ENCODE results near the gene EFCAB10. TPM values are rescaled to one million over a fixed set of nuclear protein-coding genes. Genes with fewer than 3 reads are reported as not detected.

Gene EFCAB10
- total and polyA plus RNA-seq, 2 of the 13 experiments (the other 11 are each of a cell fraction or from before 2014, with no cell fraction given): 0.40 TPM; not detected in 1

GRCh38 chr7:105531792-105532671 lies 49.3 kb downstream of the EFCAB10 start, which contains the start of gene RINT1 (continued):
- TF ChIP-seq TEAD2 (CRISPR knock-in tag; IDR thresholded peaks at IDR 0.05): no peak
- TF ChIP-seq ZNF749 (CRISPR knock-in tag; IDR thresholded peaks at IDR 0.05; ENCODE audit: borderline replicate concordance): peak; percentile 50; the same call in 1 of the 2 replicates
- 0 out of 2 replicates have a peak, but pooled peaks have one; percentile 16 for TF ChIP-seq RFX5 (IDR thresholded peaks at IDR 0.05; ENCODE audit: low read depth, low read length)
- TF ChIP-seq ZNF362 (CRISPR knock-in tag; IDR thresholded peaks at IDR 0.05; ENCODE audit: borderline replicate concordance): 0 out of 2 replicates have a peak, but pooled peaks have one; percentile 22
- no peak; the same call in 1 of the 2 replicates for TF ChIP-seq ZNF451 (CRISPR knock-in tag; IDR thresholded peaks at IDR 0.05)
- peak; percentile 95 for TF ChIP-seq EED (CRISPR knock-in tag; IDR thresholded peaks at IDR 0.05)
- peak; percentile 25; the same call in 1 of the 2 replicates for TF ChIP-seq RFXAP (CRISPR knock-in tag; IDR thresholded peaks at IDR 0.05; ENCODE audit: borderline replicate concordance)
- TF ChIP-seq ZFP41 (CRISPR knock-in tag; IDR thresholded peaks at IDR 0.05; ENCODE audit: borderline replicate concordance): no peak; the same call in 1 of the 2 replicates
- TF ChIP-seq TGIF2 (CRISPR knock-in tag; IDR thresholded peaks at IDR 0.05): peak; percentile 89
- TF ChIP-seq ZNF510 (CRISPR knock-in tag; IDR thresholded peaks at IDR 0.05; ENCODE audit: low read depth): no peak; the same call in 1 of the 2 replicates
- TF ChIP-seq MED8 (CRISPR knock-in tag; IDR thresholded peaks at IDR 0.05; ENCODE audit: insufficient replicate concordance): peak; percentile 88
- TF ChIP-seq ZNF431 (CRISPR knock-in tag; IDR thresholded peaks at IDR 0.05; ENCODE audit: borderline replicate concordance, low read depth): peak; percentile 89; the same call in 1 of the 2 replicates
- no peak for TF ChIP-seq HNF4G (IDR thresholded peaks at IDR 0.05; ENCODE audit: borderline replicate concordance, low read depth, low read length)
- peak; percentile 37; the same call in 1 of the 2 replicates for TF ChIP-seq HNF4G (CRISPR knock-in tag; IDR thresholded peaks at IDR 0.05; ENCODE audit: borderline replicate concordance, low read depth)
- no peak for TF ChIP-seq MTERF4 (CRISPR knock-in tag; IDR thresholded peaks at IDR 0.05)
- peak; percentile 86 for TF ChIP-seq ZNF317 (CRISPR knock-in tag; IDR thresholded peaks at IDR 0.05)
- peak; percentile 85 for TF ChIP-seq ISL2 (CRISPR knock-in tag; IDR thresholded peaks at IDR 0.05)
- TF ChIP-seq FOXP4 (CRISPR knock-in tag; IDR thresholded peaks at IDR 0.05): peak; percentile 22; the same call in 1 of the 2 replicates
- peak; percentile 54; the same call in 1 of the 2 replicates for TF ChIP-seq ARID3A (IDR thresholded peaks at IDR 0.05; ENCODE audit: low read depth, low read length)
- no peak for TF ChIP-seq ZNF33A (CRISPR knock-in tag; IDR thresholded peaks at IDR 0.05; ENCODE audit: borderline replicate concordance)
